Activated gamma-delta T cell (primary cell): ENCODE results near the gene RAMP3.
"Not testable (repeated sequence)": the region's sequence is repeated elsewhere in the genome, so short reads cannot be mapped to it uniquely, and the experiment has no call there.

Source experiments
- DNase-seq: peaks from one replicate; lab custom pipeline; 2025; lab: John Stamatoyannopoulos, UW

Gene RAMP3

GRCh38 chr7:45156516-45157272, 897 bp upstream of the RAMP3 start:
- DNase-seq: no peak

- no peak for DNase-seq
Observed at GRCh38 chr7:45157286-45157652, 322 bp upstream of the RAMP3 start.

GRCh38 chr7:45158471-45158870, 880 bp downstream of the RAMP3 start:
- no peak for DNase-seq

- no peak for DNase-seq
Observed at GRCh38 chr7:45159296-45159695, 1.7 kb downstream of the RAMP3 start.

- no peak for DNase-seq
Observed at GRCh38 chr7:45160417-45160881, 2.9 kb downstream of the RAMP3 start.

GRCh38 chr7:45161138-45161537, 3.5 kb downstream of the RAMP3 start:
- no peak for DNase-seq

GRCh38 chr7:45161842-45162241, 4.3 kb downstream of the RAMP3 start:
- DNase-seq: no peak

GRCh38 chr7:45162311-45162845, 4.8 kb downstream of the RAMP3 start:
- DNase-seq: no peak

GRCh38 chr7:45162943-45163691, 5.5 kb downstream of the RAMP3 start:
- DNase-seq: no peak

GRCh38 chr7:45163692-45164052, 6.1 kb downstream of the RAMP3 start:
- DNase-seq: no peak

- DNase-seq: not testable (repeated sequence)
Observed at GRCh38 chr7:45164271-45164670, 6.7 kb downstream of the RAMP3 start.

- no peak for DNase-seq
Observed at GRCh38 chr7:45165857-45166256, 8.3 kb downstream of the RAMP3 start.

GRCh38 chr7:45171946-45172345, 14.4 kb downstream of the RAMP3 start:
- no peak for DNase-seq

GRCh38 chr7:45173596-45174327, 16.2 kb downstream of the RAMP3 start:
- DNase-seq: no peak

GRCh38 chr7:45174328-45174610, 16.7 kb downstream of the RAMP3 start:
- DNase-seq: no peak

GRCh38 chr7:45174966-45175765, 17.6 kb downstream of the RAMP3 start:
- DNase-seq: no peak

GRCh38 chr7:45176091-45176490, 18.5 kb downstream of the RAMP3 start:
- DNase-seq: no peak

GRCh38 chr7:45176886-45177731, 19.5 kb downstream of the RAMP3 start:
- DNase-seq: no peak

- DNase-seq: no peak
Observed at GRCh38 chr7:45177801-45178200, 20.2 kb downstream of the RAMP3 start.

GRCh38 chr7:45178241-45179225, 20.9 kb downstream of the RAMP3 start:
- no peak for DNase-seq
